ENCODE data around the gene COASY. TPM values are rescaled to one million over a fixed set of nuclear protein-coding genes. Genes with fewer than 3 reads are reported as not detected.

COASY gene
- total and polyA plus RNA-seq, 4 donors, result 18.2 to 78.1 (median 51.7) TPM

- Histone ChIP-seq H3K9me3 (ENCODE audit: control insufficient read depth in 4 of 4, low read length in 3 of 4) (no peaks in the 10 kb centered on the region), H3K4me1 (ENCODE audit: control insufficient read depth in 4 of 4, insufficient read depth in 4 of 4, low read length in 3 of 4) (peaks cover 21 to 51% (median 35%) of the 10 kb centered on the region in 4 donors), H3K9ac (ENCODE audit: low read depth in 1 of 2, low read length in 2 of 2) (no peak overlapping the region), H3K36me3 (ENCODE audit: control insufficient read depth in 4 of 4, insufficient read depth in 3 of 4, low read depth in 1 of 4, low read length in 3 of 4) (peaks cover 0 to 3% (median 0%) of the 10 kb centered on the region in 4 donors), H3K4me3 (ENCODE audit: low read depth in 1 of 3, low read length in 3 of 3) (no peak overlapping the region), H3K27me3 (ENCODE audit: control insufficient read depth in 4 of 4, insufficient read depth in 4 of 4, low read length in 3 of 4) (no peaks in the 10 kb centered on the region), H3K27ac (ENCODE audit: low read depth in 1 of 2, low read length in 2 of 2) (peak overlapping the region in 1 of 2 donors; percentile 8)
- no peak for DNase-seq (ENCODE audit: low spot score)
- 75% methylated on average over 6 of the region's 6 CpGs for WGBS
- TF ChIP-seq RXRA (IDR thresholded peaks at IDR 0.05) (peak in 1 of 2 donors; percentile 12), NR2F2 (IDR thresholded peaks at IDR 0.05) (no peak)
Observed at GRCh38 chr17:42526031-42526444, 35.9 kb upstream of the COASY start.

- no peak for TF ChIP-seq FOXA1 (IDR thresholded peaks at IDR 0.05)
- no peak for TF ChIP-seq RAD21 (IDR thresholded peaks at IDR 0.05)
- TF ChIP-seq RXRA (IDR thresholded peaks at IDR 0.05), result no peak
- TF ChIP-seq HNF4A (conservative IDR thresholded peaks at IDR 0.05), result peak in 1 of 2 donors; percentile 22
- no peak for TF ChIP-seq GABPA (IDR thresholded peaks at IDR 0.05 in 1 of 2, conservative IDR thresholded peaks at IDR 0.05 in 1 of 2)
- TF ChIP-seq YY1 (IDR thresholded peaks at IDR 0.05), result no peak
- TF ChIP-seq JUND (IDR thresholded peaks at IDR 0.05), result no peak
- Histone ChIP-seq H3K27ac (ENCODE audit: low read depth in 1 of 2, low read length in 2 of 2) (peak overlapping the region; percentile 9 to 15), H3K9ac (ENCODE audit: low read depth in 1 of 2, low read length in 2 of 2) (no peak overlapping the region), H3K4me1 (ENCODE audit: control insufficient read depth in 4 of 4, insufficient read depth in 4 of 4, low read length in 3 of 4) (peaks cover 18 to 45% (median 35%) of the 10 kb centered on the region in 4 donors), H3K36me3 (ENCODE audit: control insufficient read depth in 4 of 4, insufficient read depth in 3 of 4, low read depth in 1 of 4, low read length in 3 of 4) (no peaks in the 10 kb centered on the region), H3K9me3 (ENCODE audit: control insufficient read depth in 4 of 4, low read length in 3 of 4) (no peaks in the 10 kb centered on the region), H3K4me3 (ENCODE audit: low read depth in 1 of 3, low read length in 3 of 3) (no peak overlapping the region), H3K27me3 (ENCODE audit: control insufficient read depth in 4 of 4, insufficient read depth in 4 of 4, low read length in 3 of 4) (no peaks in the 10 kb centered on the region)
- 69% methylated on average over 6 of the region's 6 CpGs for WGBS
- DNase-seq (ENCODE audit: low spot score), result no peak
Observed at GRCh38 chr17:42527932-42528331, 34.0 kb upstream of the COASY start.

GRCh38 chr17:42529061-42529460 lies 32.9 kb upstream of the COASY start:
- no peak for DNase-seq (ENCODE audit: low spot score)
- H3K9ac ChIP-seq (ENCODE audit: low read depth in 1 of 2, low read length in 2 of 2), result no peak overlapping the region
- no peak overlapping the region for H3K4me3 ChIP-seq (ENCODE audit: low read depth in 1 of 3, low read length in 3 of 3)
- WGBS, result 30% methylated on average over 3 of the region's 3 CpGs
- no peaks in the 10 kb centered on the region for H3K9me3 ChIP-seq (ENCODE audit: control insufficient read depth in 4 of 4, low read length in 3 of 4)
- TF ChIP-seq EGR1 (IDR thresholded peaks at IDR 0.05; ENCODE audit: low read depth in 2 of 2) (no peak), YY1 (IDR thresholded peaks at IDR 0.05) (no peak), HNF4G (IDR thresholded peaks at IDR 0.05) (no peak), ATF3 (IDR thresholded peaks at IDR 0.05) (no peak), CTCF (IDR thresholded peaks at IDR 0.05; ENCODE audit: low read depth, low read length, missing input control) (no peak), NR2F2 (IDR thresholded peaks at IDR 0.05) (no peak), FOXA1 (IDR thresholded peaks at IDR 0.05) (no peak), TAF1 (conservative IDR thresholded peaks at IDR 0.05) (no peak), HNF4A (conservative IDR thresholded peaks at IDR 0.05) (no peak), JUND (IDR thresholded peaks at IDR 0.05) (no peak), ZBTB33 (IDR thresholded peaks at IDR 0.05) (no peak), MAX (IDR thresholded peaks at IDR 0.05) (no peak), FOXA2 (IDR thresholded peaks at IDR 0.05) (no peak), RAD21 (IDR thresholded peaks at IDR 0.05) (no peak), SP1 (IDR thresholded peaks at IDR 0.05) (no peak), REST (IDR thresholded peaks at IDR 0.05) (no peak), RXRA (IDR thresholded peaks at IDR 0.05) (no peak), GABPA (IDR thresholded peaks at IDR 0.05 in 1 of 2, conservative IDR thresholded peaks at IDR 0.05 in 1 of 2) (no peak)
- H3K4me1 ChIP-seq (ENCODE audit: control insufficient read depth in 4 of 4, insufficient read depth in 4 of 4, low read length in 3 of 4), result peaks cover 18 to 45% (median 34%) of the 10 kb centered on the region in 4 donors
- H3K27me3 ChIP-seq (ENCODE audit: control insufficient read depth in 4 of 4, insufficient read depth in 4 of 4, low read length in 3 of 4), result no peaks in the 10 kb centered on the region
- no peaks in the 10 kb centered on the region for H3K36me3 ChIP-seq (ENCODE audit: control insufficient read depth in 4 of 4, insufficient read depth in 3 of 4, low read depth in 1 of 4, low read length in 3 of 4)
- H3K27ac ChIP-seq (ENCODE audit: low read depth in 1 of 2, low read length in 2 of 2), result peak overlapping the region in 1 of 2 donors; percentile 38
